AML-193 (cell line): ENCODE results near the gene LZTR1.
"Not testable (repeated sequence)": the region's sequence is repeated elsewhere in the genome, so short reads cannot be mapped to it uniquely, and the experiment has no call there.

Source experiments
- DNase-seq, 2 experiments: peaks; one replicate each; lab custom pipeline; 2025; lab: John Stamatoyannopoulos, UW

The LZTR1 gene

GRCh38 chr22:20981787-20982562 is at the start of gene LZTR1:
Gene LZTR1, plus strand, starts transcription at chr22:20982297. Its CDS starts 75 bp downstream, at chr22:20982372.
- DNase-seq, result peak; percentile 79 to 82

DNA sequence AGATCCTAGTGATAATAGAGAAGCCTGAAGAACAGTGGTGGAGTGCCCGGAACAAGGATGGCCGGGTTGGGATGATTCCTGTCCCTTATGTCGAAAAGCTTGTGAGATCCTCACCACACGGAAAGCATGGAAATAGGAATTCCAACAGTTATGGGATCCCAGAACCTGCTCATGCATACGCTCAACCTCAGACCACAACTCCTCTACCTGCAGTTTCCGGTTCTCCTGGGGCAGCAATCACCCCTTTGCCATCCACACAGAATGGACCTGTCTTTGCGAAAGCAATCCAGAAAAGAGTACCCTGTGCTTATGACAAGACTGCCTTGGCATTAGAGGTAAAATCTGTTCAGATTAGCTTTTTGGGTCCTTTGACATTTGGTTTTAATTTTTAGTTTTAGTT is 48.2 kb upstream of the LZTR1 start:
- DNase-seq, result no peak

- DNase-seq, result not testable (repeated sequence)
Measured at GRCh38 chr22:20935049-20935448, 47.0 kb upstream of the LZTR1 start.

- DNase-seq, result not testable (repeated sequence)
Measured at GRCh38 chr22:20935780-20936539, 46.1 kb upstream of the LZTR1 start.

GRCh38 chr22:20937031-20937793 is 44.9 kb upstream of the LZTR1 start:
- DNase-seq, result no peak

GRCh38 chr22:20937794-20938671 is 44.1 kb upstream of the LZTR1 start:
- DNase-seq, result no peak

DNA sequence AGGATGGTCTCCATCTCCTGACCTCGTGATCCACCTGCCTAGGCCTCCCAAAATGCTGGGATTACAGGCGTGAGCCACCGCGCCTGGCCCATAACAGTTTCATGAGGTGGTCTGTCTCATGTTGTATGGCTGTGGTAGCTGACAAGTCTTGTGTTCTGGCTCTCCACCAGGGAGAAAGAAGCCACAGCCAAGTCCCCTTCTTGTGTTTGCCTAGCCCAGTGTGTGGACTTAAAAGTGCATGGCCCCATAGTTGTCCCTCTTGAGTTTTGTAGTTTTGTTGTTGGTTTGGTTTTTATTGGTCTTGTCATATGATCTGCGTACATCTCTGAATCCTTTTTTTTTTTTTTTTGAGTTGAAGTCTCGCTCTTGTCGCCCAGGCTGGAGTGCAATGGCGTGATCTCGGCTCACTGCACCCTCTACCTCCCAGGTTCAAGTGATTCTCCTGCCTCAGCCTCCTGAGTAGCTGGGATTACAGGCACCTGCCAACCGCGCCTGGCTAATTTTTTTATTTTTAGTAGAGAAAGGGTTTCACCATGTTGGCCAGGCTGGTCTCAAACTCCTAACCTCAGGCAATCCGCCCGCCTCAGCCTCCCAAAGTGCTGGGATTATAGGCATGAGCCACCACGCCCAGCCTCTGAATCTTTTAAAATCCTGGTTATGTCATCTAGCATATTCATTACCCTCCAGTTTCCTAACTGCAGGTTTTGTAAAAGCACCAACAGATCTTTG is 42.5 kb upstream of the LZTR1 start:
- DNase-seq, result not testable (repeated sequence)

GRCh38 chr22:20940186-20940651 is 41.9 kb upstream of the LZTR1 start:
- no peak for DNase-seq

DNA sequence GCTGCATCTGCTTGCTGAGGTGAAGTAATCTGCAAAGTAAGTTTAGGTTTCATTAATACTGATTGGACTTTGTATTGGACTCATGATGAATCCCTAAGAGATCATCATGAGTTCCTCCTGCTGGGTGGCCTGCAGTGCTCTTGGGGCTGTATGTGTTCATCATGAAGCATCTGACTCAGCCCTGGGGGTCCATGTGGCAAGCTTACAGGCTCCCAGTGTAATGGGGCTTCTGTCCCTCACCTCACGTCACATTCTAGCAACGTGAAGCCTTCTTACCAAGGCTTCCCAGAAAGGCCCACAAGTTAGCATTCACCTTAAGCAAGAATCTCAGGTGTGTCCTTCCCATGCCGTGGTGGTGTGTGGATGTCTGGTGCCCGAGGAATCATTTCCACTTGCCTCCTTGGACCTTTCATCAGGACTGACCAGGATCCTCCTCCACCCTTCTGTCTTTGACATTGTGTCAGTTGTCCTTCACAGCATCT is 41.2 kb upstream of the LZTR1 start:
- DNase-seq, result no peak

GRCh38 chr22:20942203-20942902 is 39.7 kb upstream of the LZTR1 start:
- not testable (repeated sequence) for DNase-seq

DNA sequence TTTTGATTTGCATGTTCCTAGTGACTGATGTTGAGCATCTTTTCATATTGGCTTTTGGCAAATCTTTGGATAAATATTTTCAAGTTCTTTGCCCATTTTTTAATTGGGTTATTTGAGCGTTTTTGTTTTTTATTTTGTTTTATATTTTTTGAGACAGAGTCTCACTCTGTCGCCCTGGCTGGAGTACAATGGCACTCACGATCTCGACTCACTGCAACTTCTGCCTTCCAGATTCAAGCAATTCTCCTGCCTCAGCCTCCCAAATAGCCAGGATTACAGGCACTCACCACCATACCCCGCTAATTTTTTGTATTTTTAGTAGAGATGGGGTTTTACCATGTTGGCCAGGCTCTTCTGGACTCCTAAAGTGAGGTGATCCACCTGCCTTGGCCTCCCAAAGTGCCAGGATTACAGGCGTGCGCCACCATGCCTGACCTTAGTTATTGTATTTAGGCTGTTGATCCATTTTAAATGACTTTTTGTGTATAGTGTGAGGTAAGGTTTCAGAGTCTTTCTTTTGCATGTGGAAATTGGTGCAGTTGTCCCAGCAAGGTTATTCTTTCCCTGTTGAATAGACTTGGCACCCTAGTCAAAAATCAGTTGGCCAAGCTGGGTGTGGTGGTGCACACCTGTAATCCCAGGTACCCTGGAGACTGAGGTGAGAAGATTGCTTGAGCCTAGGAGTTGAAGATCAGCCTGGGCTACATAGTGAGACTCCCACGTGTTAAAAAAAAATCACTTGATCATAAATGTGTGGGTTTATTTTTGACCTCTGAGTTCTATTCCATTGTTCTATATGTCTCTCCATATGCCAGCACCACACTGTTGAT is 38.8 kb upstream of the LZTR1 start:
- no peak for DNase-seq

DNA sequence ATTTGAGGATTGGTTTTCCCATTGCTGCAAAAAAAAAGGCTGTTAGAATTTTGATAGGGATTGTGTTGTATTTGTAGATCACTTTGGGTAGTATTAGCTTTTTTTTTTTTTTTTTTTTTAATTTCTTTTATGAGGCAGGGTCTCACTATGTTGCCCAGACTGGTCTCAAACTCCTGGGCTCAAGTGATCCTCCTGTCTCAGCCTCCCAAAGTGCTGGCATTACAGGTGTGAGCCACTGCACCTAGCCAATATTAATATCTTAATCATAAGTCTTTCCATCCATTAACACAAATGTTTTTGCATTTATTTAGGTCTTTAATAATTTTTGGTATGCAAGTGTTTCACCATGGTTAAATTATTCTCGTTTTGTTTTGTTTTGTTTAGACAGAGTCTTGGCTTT is 38.1 kb upstream of the LZTR1 start:
- DNase-seq, result no peak

- no peak for DNase-seq
Measured at GRCh38 chr22:20945578-20945934, 36.5 kb upstream of the LZTR1 start.

- DNase-seq, result no peak
Measured at GRCh38 chr22:20946080-20946986, 35.8 kb upstream of the LZTR1 start.

DNA sequence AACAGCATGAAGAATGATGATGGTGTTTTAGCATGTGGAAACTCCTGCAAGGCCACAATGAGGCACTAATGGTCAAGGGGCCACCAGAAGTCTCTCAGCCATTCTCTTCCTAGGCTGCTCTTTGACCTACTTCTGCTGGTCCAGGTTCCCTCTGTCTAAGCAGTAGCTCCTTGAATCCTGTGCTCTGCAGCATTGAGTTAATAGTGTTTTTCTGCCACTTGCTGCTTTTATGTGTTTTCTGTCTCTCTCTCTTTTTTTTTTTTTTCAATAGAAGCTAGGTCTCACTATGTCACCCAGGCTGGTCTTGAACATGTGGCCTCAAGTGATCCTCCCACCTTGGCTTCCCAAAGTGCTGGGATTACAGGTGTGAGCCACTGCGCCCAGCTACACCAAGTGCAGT is 35.1 kb upstream of the LZTR1 start:
- DNase-seq, result no peak

DNA sequence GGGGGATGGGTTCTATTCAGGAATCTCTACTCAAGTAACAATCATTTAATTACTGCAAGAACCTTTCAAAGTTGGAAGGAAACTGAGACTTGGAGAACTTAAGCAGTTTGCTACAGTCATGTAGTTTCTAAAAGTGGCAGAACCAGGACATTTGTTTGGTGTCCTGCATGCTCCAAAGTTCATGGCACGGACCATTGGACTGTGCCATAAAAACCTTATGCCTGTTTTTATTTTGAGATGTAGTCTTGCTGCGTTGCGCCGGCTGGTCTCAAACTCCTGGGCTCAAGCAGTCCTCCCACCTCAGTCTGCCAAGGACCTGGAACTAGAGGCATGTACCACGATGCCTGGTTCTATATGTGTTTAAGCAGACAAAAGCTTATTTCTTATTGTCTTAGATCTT is 33.6 kb upstream of the LZTR1 start:
- no peak for DNase-seq

GRCh38 chr22:20948989-20949388 is 33.1 kb upstream of the LZTR1 start:
- no peak for DNase-seq

GRCh38 chr22:20949698-20950183 is 32.4 kb upstream of the LZTR1 start:
- DNase-seq, result no peak
